GM23338 (cell line): Measurements from ENCODE around the gene FDXACB1. TPM values are rescaled to one million over a fixed set of nuclear protein-coding genes. Genes with fewer than 3 reads are reported as not detected.

ENCODE experiments used
- ATAC-seq: fragments of 200-7000 bp; cut with Tn5 transposase; 3 replicates; pipeline ENCODE4 v1.9.1; 2020
- DNase-seq: peaks from one replicate; pipeline ENCODE4 v3.0.0-alpha.2; 2015; ENCODE audit warnings: low spot score
- H2AFZ ChIP-seq: fragments of 200-600 bp; sonication (generic); 2 replicates; pipeline ENCODE4 v1.8.0; 2016; ENCODE audit warnings: antibody characterized with exemption, mild to moderate bottlenecking, moderate library complexity
- H3F3A ChIP-seq: fragments of 200-600 bp; sonication (generic); replicated peaks from 2 replicates; pipeline ENCODE4 v1.8.0; 2017; ENCODE audit warnings: antibody characterized with exemption, mixed run types, low read depth
- H3K27ac ChIP-seq: fragments of 200-600 bp; sonication (generic); 2 replicates; pipeline ENCODE4 v1.6.1; 2016; ENCODE audit warnings: low read depth
- H3K27me3 ChIP-seq: fragments of 200-600 bp; sonication (generic); 2 replicates; pipeline ENCODE4 v1.8.0; 2016; ENCODE audit warnings: mild to moderate bottlenecking, mixed run types, moderate library complexity; ENCODE audit not compliant: insufficient read depth
- H3K36me3 ChIP-seq: fragments of 200-600 bp; sonication (generic); 2 replicates; pipeline ENCODE4 v1.8.0; 2016; ENCODE audit warnings: mild to moderate bottlenecking; ENCODE audit not compliant: insufficient read depth
- H3K4me1 ChIP-seq: fragments of 200-600 bp; sonication (generic); 2 replicates; pipeline ENCODE4 v1.8.0; 2016; ENCODE audit warnings: mild to moderate bottlenecking, moderate library complexity; ENCODE audit not compliant: insufficient read depth
- H3K4me2 ChIP-seq: fragments of 200-600 bp; sonication (generic); 2 replicates; pipeline ENCODE4 v1.7.1; 2017; ENCODE audit warnings: mixed run types
- H3K4me3 ChIP-seq: fragments of 200-600 bp; sonication (generic); 2 replicates; pipeline ENCODE4 v1.6.1; 2016; ENCODE audit warnings: mixed run types
- H3K79me2 ChIP-seq: fragments of 200-600 bp; sonication (generic); replicated peaks from 2 replicates; pipeline ENCODE4 v1.8.0; 2017; ENCODE audit warnings: mild to moderate bottlenecking; ENCODE audit not compliant: insufficient read depth
- H3K9me2 ChIP-seq: fragments of 200-600 bp; sonication (generic); 2 replicates; pipeline ENCODE4 v1.8.0; 2017; ENCODE audit not compliant: insufficient read depth
- H4K20me1 ChIP-seq: fragments of 200-600 bp; sonication (generic); replicated peaks from 2 replicates; pipeline ENCODE4 v1.8.0; 2017; ENCODE audit warnings: mild to moderate bottlenecking; ENCODE audit not compliant: insufficient read depth
- H3K27ac Mint-ChIP-seq: 2 replicates; pipeline ENCODE4 v1.8.0; 2020; ENCODE audit warnings: inconsistent platforms, mild to moderate bottlenecking, moderate library complexity, mixed read lengths
- H3K27me3 Mint-ChIP-seq: 3 replicates; pipeline ENCODE4 v1.8.0; 2022; ENCODE audit warnings: low read depth, mild to moderate bottlenecking, moderate library complexity, mixed read lengths, inconsistent platforms; ENCODE audit not compliant: insufficient read depth, poor library complexity
- H3K36me3 Mint-ChIP-seq: 3 replicates; pipeline ENCODE4 v1.8.0; 2021; ENCODE audit warnings: low read depth, mild to moderate bottlenecking, inconsistent platforms, moderate library complexity, mixed read lengths
- H3K4me1 Mint-ChIP-seq: 3 replicates; pipeline ENCODE4 v1.8.0; 2020; ENCODE audit warnings: mild to moderate bottlenecking, inconsistent platforms, mixed read lengths
- H3K4me3 Mint-ChIP-seq: 3 replicates; pipeline ENCODE4 v1.8.0; 2021; ENCODE audit warnings: moderate library complexity, mild to moderate bottlenecking, inconsistent platforms, mixed read lengths
- H3K9me3 Mint-ChIP-seq: 3 replicates; pipeline ENCODE4 v1.8.0; 2020; ENCODE audit warnings: moderate library complexity, mild to moderate bottlenecking, inconsistent platforms, mixed read lengths
- CREB1 ChIP-seq: fragments of 250-450 bp; sonication (Bioruptor Pico); IDR thresholded peaks from 2 replicates; pipeline ENCODE4 v1.5.0; 2020; ENCODE audit warnings: low read depth, mild to moderate bottlenecking, moderate library complexity
- CTCF ChIP-seq, 2 experiments: fragments of 200-600 bp in 1 of 2; sonication (generic) in 1 of 2; conservative IDR thresholded peaks; 2 replicates each; pipeline versions ENCODE4 v1.5.1 to v1.6.1; 2016 to 2017; ENCODE audit warnings: antibody characterized with exemption in 2 of 2, low read depth in 2 of 2, mild to moderate bottlenecking in 2 of 2, moderate library complexity in 1 of 2
- EZH2phosphoT487 ChIP-seq: fragments of 200-600 bp; sonication (generic); IDR thresholded peaks from one replicate; pipeline ENCODE4 v1.8.1; 2018; ENCODE audit warnings: antibody characterized with exemption; ENCODE audit not compliant: unreplicated experiment
- JUNB ChIP-seq: IDR thresholded peaks from one replicate; pipeline ENCODE4 v1.6.1; 2016; ENCODE audit warnings: antibody characterized with exemption; ENCODE audit not compliant: unreplicated experiment
- POLR2AphosphoS5 ChIP-seq: IDR thresholded peaks from 2 replicates; pipeline ENCODE4 v1.6.1; 2016; ENCODE audit warnings: antibody characterized with exemption, low read depth
- REST ChIP-seq: IDR thresholded peaks from one replicate; pipeline ENCODE4 v1.6.1; 2018; ENCODE audit warnings: antibody characterized with exemption; ENCODE audit not compliant: unreplicated experiment
- STAT1 ChIP-seq: IDR thresholded peaks from one replicate; pipeline ENCODE4 v1.6.1; 2016; ENCODE audit warnings: antibody characterized with exemption; ENCODE audit not compliant: unreplicated experiment
- ZNF114 ChIP-seq: fragments of 250-450 bp; sonication (Bioruptor Pico); IDR thresholded peaks from 2 replicates; pipeline ENCODE4 v1.5.0; 2020; ENCODE audit warnings: mild to moderate bottlenecking, moderate library complexity
- ZNF331 ChIP-seq: fragments of 250-450 bp; sonication (Bioruptor Pico); IDR thresholded peaks from 2 replicates; pipeline ENCODE4 v1.5.0; 2020; ENCODE audit warnings: low read depth, mild to moderate bottlenecking, moderate library complexity
- polyA plus RNA-seq: library from polyadenylated mRNA; unstranded; fragments of >200 nt; fragmentation: Nextera tagmentation; extraction: Ambion mirVana; gene quantifications from 2 replicates; pipeline ENCODE4 v1.2.1, GENCODE V29; 2016
- total RNA-seq: library from RNA; depleted of rRNA; stranded (reverse); fragments of >200 nt; shearing (Covaris generic); gene quantifications from 2 replicates; pipeline ENCODE4 v1.2.3, GENCODE V29; 2014
- TF ChIP-seq, protein P1 (sequence below): IDR thresholded peaks from 2 replicates; pipeline ENCODE4 v1.6.1; 2016; ENCODE audit warnings: antibody characterized with exemption

Gene FDXACB1
- total and polyA plus RNA-seq, 2 experiments from 2014 or later: 1.6 to 2.4 TPM

DNA sequence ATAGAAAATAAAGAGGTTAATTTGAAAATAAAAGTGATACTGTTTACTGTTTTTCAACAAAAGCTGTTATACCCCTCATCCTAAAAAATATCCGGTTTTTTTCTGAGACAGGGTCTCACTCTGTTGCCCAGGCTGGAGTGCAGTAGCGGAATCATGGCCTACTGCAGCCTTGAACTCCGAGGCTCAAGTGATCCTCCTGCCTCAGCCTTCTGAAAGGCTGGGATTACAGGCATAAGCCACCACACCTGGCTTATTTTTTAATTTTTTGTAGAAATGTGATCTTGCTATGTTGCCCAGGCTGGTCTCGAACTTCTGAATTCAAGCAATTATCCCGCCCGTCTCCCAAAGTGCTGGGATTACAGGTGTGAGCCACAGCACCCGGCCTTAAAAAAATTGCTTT lies 43.3 kb downstream of the FDXACB1 start:
- no peaks in the 10 kb centered on the region for H3K9me3 Mint-ChIP-seq
- H3K27me3 ChIP-seq: no peaks in the 10 kb centered on the region
- no peaks in the 10 kb centered on the region for H3K79me2 ChIP-seq
- no peak overlapping the region for H3K4me2 ChIP-seq
- no peaks in the 10 kb centered on the region for H3K9me2 ChIP-seq
- H2AFZ ChIP-seq: no peak overlapping the region
- TF ChIP-seq ZNF114 (no peak), ZNF331 (CRISPR knock-in tag) (no peak), EZH2phosphoT487 (no peak)
- TF ChIP-seq, protein P1, sequence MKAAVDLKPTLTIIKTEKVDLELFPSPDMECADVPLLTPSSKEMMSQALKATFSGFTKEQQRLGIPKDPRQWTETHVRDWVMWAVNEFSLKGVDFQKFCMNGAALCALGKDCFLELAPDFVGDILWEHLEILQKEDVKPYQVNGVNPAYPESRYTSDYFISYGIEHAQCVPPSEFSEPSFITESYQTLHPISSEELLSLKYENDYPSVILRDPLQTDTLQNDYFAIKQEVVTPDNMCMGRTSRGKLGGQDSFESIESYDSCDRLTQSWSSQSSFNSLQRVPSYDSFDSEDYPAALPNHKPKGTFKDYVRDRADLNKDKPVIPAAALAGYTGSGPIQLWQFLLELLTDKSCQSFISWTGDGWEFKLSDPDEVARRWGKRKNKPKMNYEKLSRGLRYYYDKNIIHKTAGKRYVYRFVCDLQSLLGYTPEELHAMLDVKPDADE: no peak
- H3K4me1 Mint-ChIP-seq: peaks cover 10% of the 10 kb centered on the region; the same call in 2 of the 3 replicates
- H3K27ac Mint-ChIP-seq: no peak overlapping the region
- H3F3A ChIP-seq: no peaks in the 10 kb centered on the region
- no peak overlapping the region for H3K27ac ChIP-seq
- H3K36me3 Mint-ChIP-seq: peaks cover 4% of the 10 kb centered on the region; the same call in 1 of the 3 replicates
- H3K36me3 ChIP-seq: no peaks in the 10 kb centered on the region
- peaks cover 5% of the 10 kb centered on the region; the same call in 1 of the 2 replicates for H3K4me1 ChIP-seq
- no peaks in the 10 kb centered on the region for H3K27me3 Mint-ChIP-seq
- DNase-seq (no peak), ATAC-seq (no peak)
- H3K4me3 Mint-ChIP-seq: no peak overlapping the region
- H3K4me3 ChIP-seq: no peak overlapping the region
- H4K20me1 ChIP-seq: no peaks in the 10 kb centered on the region

DNA sequence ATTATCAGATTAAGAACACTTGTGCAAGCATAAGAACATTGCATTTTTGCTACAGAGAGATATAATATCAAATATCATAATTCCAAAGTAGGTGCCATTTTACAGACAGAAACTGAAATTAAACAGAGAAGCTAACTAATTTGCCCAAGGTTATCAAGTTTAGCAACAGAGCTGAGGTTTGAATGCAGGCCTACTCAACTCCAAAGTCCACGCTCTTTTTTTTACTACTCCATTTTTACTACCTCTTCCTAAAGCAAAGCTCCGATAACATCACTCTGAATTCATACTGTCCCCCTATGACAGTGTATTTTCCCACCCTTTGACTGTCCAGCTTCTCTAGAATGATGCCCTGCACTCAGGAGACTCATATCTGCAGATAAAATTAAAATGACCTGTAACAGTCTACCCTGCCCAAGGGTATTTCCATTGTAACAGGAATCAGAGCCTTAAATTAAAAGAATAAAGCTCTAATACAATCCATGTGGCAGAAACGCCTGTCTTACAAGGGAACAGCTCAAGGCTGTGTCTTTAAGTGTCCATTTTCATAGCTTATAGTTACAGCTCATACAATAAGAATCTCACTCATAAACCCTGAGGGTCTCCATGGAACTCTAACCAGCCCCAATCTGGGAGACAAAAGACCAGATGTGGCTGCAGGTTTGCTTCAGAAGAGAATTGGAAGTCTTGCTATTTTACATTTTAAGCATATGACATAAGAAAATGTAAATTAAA lies 44.4 kb downstream of the FDXACB1 start:
- Histone ChIP-seq H2AFZ (no peak overlapping the region), H4K20me1 (no peaks in the 10 kb centered on the region), H3K9me2 (no peaks in the 10 kb centered on the region), H3K4me2 (no peak overlapping the region), H3K27ac (no peak overlapping the region), H3K4me3 (no peak overlapping the region), H3F3A (no peaks in the 10 kb centered on the region), H3K27me3 (no peaks in the 10 kb centered on the region), H3K36me3 (no peaks in the 10 kb centered on the region), H3K4me1 (no peaks in the 10 kb centered on the region), H3K79me2 (no peaks in the 10 kb centered on the region)
- Mint-ChIP-seq H3K9me3 (no peaks in the 10 kb centered on the region), H3K27ac (no peak overlapping the region), H3K36me3 (peaks cover 4% of the 10 kb centered on the region; the same call in 1 of the 3 replicates), H3K27me3 (no peaks in the 10 kb centered on the region), H3K4me1 (peaks cover under 1% of the 10 kb centered on the region; the same call in 1 of the 3 replicates), H3K4me3 (no peak overlapping the region)
- DNase-seq: no peak
- ATAC-seq: no peak
- TF ChIP-seq CREB1 (CRISPR knock-in tag) (no peak), REST (no peak), CTCF (conservative IDR thresholded peaks at IDR 0.05; ENCODE audit: low read depth in 2 of 2) (no peak), JUNB (no peak), POLR2AphosphoS5 (no peak), STAT1 (no peak)
- TF ChIP-seq, protein P1: no peak
